HG03442 (cell line): ENCODE results near the gene JARID2.

ENCODE experiments used
- ATAC-seq: cut with Tn5 transposase; IDR thresholded peaks from one replicate; pipeline ENCODE4 v1.9.1; 2021; ENCODE audit warnings: mild to moderate bottlenecking, moderate library complexity; ENCODE audit not compliant: unreplicated experiment

Gene JARID2

DNA sequence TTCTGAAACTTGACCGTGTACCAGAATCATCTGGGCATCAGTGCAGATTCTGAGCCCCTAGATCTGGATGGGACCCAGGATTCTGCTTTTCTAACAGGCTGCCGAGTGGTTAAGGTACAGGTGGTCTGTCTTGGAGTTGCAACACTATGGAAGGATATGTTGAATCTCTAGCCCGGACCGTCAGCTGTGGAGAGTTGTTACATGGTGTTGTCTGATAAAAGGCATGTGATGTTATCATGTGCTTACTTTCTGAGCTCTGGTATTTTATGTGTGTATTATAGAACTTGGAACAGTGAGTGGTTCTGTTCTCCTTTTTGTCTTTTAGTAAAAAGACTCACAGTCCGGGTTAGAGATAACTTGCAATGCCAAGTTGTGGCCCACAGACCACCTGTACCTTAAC is 123.0 kb downstream of the JARID2 start:
- no peak for ATAC-seq

DNA sequence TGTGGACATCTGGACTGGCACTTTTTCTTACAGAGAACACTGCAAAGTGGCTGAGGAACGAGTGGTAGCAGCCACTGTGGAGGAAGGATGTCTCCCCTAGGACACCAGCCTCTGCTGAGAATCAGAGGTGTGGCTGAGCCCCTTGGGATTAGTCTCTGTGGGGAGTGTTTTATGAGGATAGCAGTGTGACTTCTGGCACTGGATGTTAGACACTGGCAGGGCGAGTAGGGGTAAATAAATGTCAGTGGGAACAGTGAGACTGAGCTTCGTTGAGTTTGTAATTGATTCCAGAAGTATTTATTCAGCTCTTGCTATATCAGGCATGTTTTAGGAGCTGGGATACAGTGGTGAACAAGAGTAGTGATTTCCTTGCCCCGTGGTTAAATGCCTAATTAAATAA is 124.0 kb downstream of the JARID2 start:
- ATAC-seq, result no peak

DNA sequence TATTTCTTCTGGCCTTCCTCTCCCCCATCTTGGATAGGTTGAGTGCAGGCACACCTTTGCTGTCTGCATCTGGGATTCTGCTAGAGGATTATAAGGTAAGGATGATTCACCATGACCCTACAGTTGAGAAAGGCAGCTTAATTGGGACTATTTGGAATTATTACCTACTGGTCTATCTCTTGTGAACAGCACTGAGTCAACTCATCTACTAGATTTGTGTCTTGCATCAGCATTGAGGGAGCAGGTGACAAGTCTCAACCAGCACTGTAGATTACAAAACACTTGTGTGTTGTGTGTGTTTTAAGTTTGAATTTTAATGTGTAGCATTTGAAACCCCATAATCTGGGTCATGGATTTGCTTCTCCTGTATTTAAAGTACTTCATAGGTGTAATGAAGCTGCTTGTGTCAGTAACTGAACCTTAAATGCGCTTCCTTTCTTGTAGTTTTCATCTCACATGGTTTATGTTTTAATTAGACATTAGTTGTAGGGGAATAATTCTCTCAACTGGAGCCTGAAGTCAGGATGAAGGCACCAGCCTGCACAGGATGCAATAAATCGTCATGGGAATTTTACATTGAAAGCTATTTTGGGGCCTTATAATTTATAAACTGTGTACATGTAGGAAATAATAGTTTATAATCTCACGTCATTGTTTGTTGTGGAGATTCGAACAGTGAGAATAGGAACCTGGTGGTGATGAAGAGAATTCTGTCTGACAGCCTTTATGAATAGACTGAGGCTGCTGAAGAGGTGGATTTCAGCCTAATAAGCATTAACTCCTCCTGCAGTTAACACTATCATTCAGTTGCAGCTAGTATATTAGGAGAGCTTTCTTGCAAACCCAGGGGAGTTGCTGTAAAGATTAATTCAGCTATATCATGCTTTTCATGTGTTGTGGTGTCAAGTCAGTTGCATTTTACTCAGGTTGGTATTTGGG is 125.1 kb downstream of the JARID2 start:
- no peak for ATAC-seq

DNA sequence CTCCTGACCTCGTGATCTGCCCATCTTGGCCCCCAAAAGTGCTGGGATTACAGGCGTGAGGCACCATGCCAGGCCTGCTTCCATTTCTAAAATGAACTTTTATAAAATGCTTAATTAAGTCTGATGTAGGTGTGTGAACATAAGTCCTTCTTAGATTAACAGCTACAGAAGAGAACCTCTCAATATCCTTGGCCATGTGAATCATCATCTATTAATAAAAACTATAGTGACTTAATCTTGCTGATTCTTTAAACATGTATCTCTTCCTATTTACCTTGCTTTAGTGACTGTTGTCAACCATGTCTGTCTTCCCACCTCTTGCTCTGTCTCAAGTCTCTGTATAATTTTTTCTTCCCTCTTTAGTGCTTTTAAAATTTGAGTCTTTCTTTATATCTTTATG is 127.1 kb downstream of the JARID2 start:
- no peak for ATAC-seq

DNA sequence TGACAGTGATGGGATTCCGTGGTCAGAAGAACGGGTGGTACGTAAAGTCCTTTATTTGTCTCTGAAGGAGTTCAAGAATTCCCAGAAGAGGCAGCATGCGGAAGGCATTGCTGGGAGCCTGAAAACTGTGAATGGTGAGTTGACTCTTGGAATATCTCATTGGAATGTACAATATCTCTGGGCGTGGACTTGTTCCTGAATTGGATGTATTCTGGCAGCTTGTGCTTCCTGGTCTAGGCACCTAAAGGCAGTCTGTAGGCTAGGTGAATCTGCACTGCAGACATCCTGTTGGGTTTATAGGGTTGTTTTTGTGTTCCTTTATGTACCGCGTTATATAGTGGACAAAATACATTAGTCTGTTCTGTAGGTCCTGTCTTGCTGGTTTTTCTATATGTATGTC is 128.2 kb downstream of the JARID2 start:
- no peak for ATAC-seq

DNA sequence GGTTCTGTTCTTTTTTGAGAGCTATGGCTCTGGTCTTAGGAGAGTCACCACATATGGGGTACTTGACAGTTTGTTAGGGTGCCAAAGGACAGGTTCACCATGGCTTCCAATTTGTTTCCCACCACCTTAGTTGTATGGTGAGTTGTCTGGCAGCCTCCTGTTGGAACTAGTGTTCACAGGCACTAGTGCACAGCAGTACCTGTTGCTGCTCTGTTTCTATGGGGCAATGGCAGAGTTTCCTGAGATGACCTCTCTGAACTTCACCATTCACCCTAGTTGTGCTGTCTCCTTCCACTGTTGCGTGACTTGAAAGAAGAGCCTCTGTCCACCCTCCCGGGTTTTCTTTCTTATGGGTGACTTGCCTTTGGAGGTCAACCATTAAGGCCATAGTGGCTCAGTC is 129.1 kb downstream of the JARID2 start:
- no peak for ATAC-seq

DNA sequence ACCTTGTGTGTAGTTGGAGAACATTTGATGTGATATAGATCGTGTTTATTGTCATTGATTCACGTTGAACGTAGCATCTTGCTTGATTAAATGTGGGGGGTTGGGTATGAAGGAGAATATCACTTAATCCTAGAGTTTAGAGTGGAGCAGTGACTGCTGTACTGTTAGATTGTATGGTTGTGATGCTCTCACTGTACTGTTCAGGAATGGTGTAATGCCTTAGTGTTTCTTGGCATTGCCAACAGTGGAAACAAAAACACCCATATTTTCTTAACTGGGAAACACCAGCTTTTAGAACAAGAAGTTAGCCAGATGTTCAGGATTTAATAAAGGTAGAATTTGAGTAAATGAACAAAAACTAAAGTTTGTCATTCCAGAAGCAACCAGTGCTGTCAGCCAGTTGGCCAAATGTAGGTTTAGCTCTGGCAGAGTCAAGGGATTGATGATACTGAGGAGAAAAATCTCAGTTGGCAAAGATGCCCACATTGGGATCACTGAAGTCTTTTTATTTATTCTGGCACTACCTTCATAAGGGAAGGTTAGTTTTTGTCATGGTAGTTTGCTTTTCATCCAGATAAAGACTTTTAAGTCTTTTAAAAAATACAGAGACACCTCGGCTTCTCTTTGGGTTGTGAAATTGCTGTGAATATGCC is 129.9 kb downstream of the JARID2 start:
- no peak for ATAC-seq

DNA sequence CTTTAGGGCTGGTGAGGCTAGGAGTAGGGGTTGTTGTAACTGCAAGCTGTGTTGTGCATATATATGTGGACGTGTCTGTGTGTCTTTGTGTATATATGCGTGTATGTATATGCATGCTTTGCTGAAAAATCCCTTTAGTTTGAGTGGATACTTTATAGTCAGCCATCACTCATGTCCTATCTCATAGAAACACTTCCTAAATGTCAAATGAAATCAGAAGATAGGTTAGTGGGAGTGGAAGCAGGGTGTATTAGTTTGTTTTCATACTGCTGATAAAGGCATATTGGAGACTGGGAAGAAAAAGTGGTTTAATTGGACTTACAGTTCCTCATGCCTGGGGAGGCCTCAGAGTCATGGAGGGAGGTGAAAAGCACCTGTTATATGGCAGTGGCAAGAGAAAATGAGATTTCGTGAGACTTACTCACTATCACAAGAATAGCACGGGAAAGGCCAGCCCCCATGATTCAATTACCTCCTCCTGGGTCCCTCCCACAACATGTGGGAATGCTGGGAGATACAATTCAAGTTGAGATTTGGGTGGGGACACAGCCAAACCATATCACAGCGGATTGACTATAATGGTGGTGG is 131.1 kb downstream of the JARID2 start:
- no peak for ATAC-seq

DNA sequence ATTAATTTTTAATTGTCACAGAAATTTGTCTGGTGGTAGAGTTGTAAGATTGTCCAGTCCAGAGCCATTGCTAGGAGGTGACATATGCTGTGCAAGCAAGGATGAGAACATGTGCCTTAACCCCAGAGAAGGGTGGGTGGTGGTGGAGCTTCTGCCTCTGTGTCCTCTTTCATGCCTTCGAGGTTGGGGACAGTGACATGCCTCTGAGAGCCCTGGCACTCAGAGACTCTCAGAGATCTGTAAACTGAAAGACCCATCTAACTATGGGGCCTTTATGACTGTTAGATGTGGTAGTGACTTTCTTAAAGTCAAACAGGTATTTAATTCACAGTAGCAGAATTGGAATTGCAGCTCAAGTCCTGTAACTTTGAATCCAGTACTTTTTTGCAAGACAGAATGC is 132.4 kb downstream of the JARID2 start:
- no peak for ATAC-seq

DNA sequence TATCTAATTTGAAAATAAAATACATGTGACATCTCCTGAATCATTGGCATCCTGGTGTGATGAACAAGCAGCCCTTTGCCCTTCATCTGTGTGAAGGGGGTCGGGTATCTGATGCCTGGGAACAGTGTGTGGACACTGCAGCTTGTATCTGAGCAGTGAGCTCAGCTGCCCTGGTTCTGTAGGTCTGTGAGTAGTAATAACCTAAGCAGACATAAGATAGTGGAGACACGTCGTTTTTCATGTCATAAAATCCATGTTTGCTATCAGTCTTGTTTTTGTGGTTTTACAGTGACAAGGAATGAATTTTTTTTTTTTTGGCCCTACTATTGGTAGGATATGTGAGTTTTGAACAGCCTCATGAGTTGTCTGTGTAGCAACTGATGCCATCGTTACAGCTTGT is 133.0 kb downstream of the JARID2 start:
- no peak for ATAC-seq

DNA sequence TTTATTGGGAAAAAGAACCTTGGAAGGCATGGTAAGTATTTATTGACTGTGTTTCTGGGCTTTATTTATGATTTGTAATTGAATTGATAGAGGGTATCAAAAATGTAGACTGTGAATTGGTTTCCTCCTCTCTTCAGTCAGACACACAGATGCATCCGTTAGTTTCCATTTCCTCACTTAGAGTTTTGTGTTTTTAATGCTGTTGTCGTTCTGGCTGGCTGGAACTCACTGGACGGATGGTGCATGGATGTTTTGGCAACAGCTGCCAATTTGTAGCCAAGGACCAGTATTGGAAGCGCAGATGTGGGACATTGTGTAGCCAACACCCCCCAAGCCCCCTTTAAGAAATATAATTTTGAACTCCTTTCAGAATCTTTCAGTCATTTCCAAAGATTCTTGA is 134.5 kb downstream of the JARID2 start:
- ATAC-seq, result no peak

DNA sequence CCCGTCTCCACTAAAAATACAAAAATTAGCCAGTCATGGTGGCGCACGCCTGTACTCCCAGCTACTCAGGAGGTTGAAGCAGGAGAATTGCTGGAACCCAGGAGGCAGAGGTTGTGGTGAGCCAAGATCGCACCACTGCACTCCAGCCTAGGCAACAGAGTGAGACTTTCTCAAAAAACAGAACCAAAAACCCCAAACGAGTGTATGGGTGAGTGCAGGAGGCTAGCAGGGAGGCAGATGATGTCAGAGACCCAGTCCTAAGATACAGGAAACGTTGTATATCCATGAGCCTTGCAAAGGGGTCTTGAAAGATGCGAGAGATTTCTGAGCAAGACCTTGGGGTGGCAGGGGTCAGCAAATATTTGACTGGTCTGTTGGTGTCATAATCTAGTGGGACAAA is 136.2 kb downstream of the JARID2 start:
- no peak for ATAC-seq

DNA sequence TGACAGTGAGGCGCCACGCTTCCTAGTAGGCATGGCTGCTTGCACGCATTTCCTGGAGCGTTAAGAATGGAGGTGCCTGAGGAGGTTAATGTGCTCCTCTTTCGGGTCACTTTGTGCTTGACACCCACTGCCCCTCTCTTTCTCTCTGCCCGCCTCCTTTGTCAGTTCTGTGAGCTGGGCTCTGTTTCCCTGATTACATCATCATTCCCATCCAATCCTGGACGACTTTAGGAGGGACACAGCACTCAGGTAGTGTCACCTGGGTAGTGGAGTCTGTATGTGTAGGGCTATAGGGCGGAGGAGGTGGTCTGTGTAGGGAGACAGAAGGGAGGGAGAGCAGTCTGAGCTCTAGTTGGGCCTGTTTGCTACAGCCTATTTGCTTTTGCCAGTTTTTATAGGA is 136.8 kb downstream of the JARID2 start:
- no peak for ATAC-seq

DNA sequence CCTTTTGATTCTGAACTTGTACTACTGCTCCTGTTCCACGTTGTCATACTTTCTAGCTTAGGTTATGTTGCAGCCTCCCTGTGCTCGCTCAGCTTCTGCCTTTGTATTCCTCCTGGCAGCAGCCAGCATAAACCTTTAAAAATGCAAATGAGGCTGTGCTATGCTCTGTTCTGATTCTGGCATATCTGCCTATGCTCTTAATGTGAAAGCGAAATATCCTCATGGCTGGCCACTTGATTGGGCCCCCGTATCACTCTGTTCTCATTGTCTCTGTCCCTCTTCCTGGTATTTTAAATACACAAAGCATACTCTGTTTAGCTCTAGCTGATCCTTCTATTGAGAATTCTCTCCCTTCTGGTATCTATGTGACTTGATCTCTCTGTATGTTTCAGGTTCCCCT is 139.0 kb downstream of the JARID2 start:
- ATAC-seq, result no peak

DNA sequence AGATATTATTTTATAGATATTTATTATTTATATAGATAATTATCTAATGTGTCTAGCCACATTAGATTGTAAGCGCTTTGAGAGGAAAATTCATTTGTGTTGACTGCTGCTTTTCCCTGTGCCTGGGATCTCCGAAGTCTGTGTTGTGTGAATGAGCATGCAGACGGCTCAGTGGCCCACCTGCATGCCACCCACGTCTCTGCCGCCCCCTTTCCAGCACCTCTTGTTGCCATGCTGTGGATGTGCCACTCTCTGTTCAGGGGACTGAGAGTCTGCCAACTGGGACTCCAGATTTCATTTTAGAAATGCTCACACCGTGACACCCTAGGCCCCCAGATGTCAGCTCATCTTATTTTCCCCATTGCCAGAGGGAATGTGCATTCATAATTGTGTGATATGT is 139.7 kb downstream of the JARID2 start:
- no peak for ATAC-seq

DNA sequence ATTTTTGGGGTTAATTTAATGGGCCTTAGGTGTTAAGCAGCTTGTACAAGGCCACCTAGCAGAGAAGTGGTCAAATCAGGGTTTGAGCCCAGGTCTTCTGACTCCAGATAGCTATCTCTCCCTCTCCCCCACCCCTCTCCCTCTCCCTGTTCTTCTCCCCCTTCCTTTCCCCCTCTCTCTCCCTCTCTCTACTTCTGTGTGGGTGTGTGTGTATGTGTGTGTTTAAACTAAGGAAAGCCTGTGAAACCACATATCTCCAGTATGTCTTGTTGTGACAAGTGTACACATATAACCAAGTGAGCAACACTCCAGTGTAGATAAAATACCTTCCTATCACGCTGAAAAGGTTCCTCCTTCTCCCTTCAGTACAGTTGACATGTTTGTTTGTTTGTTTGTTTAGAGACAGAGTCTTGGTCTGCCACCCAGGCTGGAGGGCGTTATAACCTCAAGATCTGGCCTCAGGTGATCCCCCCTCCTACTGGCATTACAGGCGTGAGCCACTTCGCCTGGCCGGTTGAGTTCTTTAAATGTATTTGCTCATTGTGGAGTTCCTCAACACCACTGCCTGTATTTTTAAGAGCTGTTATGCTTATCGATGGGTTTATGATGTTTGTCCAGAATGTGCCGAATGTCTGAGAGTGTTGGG is 140.4 kb downstream of the JARID2 start:
- ATAC-seq, result no peak

DNA sequence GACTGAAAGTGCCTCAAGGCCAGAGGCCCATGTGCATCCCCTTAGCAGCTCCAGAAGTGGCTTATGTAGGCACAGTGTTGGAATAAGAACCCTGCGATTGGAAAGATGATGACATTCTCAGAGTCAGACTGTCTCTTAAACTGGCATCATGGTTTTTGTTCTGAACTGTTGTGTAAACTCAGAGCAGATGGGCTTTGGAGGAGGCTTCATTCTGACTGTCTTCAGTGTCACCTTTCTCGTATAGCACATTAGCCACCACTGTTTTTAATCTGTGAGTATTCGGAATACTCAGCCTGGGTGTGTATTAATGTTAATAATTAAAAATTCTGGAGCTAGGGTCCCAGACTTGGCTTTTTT is 140.9 kb downstream of the JARID2 start:
- peak; percentile 9 for ATAC-seq

DNA sequence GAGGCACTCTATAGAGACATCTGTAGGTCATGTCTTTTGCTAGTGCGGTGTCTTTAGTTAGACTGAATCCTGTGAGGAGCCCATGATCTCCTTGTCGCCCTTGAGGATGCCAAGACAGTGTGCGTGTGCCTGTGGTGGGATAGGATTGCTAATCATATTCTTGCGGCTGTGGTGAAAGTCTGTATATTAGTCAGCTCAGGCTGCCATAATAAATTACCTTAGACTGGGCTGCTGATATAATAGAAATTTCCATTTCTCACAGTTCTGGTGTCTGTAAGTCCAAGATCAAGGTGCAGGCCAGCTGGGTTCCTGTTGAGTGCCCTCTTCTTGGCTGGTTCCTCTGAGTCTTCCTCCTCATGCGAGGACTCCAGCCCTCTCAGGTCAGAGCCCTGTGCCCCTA is 141.2 kb downstream of the JARID2 start:
- peak; percentile 43 for ATAC-seq

DNA sequence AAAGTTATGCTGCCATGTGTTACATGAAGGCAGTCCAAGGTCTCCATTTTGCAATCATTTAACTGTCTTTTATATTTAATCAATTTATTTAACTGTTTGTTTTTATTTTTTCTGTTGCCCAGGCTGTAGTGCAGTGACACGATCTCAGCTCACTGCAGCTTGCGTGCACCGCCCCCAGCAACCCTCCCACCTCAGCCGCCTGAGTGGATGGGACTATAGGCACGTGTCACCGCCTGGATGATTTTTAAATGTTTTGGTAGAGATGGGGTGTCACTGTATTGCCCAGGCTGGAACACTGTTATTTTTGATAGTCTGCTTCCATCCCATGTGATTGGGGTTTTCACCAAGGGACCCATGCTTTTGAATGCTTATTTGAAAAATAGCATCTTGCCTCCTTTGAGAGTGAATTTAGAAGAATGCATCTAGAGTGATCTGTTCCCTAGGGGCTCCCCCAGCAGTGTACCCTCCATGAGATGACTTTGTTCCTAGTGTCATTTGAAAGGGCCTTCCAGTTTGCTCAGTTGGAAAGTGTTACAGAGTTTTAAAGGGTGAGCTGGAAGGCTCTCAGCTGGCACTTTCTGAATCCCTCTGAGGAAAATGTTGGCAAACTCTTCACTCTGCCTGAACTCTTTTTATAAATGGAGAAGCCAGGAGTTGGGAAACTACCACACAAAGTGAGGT is 143.4 kb downstream of the JARID2 start:
- no peak for ATAC-seq

DNA sequence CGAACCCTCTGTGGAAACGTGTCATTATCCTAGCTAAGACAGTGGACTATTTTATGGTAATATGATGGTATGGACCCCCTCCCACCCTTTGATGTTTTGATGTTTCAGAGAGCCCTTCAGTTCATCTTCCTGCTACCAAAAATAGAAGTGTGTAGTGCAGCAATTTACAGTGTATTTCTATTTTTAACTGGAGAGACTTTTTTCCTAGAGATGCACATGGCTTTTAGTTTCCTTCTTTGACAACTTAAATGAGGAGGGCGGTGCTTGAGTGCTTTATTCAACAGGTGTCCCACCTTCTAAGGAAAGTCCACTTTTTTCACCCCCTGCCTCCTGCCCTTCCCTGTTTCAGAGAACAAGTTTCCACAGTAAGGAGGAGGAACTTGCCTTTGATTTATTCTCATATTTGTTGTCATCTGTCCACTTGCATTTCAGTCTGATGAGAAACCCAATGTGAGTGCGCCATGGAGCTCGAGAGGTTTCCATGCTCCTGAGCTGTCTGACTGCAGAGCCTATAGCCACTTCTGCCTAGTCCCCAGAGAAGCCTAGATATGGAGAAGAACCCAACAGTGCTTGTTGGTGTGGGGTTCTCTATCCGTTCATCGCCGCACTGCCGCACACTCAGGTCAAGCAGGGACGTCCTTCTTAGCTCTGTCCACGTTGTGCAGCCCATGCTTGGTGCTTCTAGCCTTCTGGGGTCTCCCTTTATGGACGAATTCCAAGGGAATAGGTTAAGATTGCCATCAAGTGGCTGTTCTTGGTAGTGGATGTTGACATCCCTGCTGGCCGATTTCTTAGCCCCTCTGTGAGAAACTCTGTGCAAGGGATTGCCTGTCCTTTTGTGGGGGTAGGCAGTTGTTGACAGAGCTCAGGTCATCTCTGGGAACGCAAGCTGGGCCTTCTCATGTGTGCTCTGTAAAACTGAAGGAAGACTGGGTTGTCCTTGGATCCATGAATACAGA is 144.2 kb downstream of the JARID2 start:
- no peak for ATAC-seq
